ENCODE data around the gene PTPRD.
"Not testable (repeated sequence)": the region's sequence is repeated elsewhere in the genome, so short reads cannot be mapped to it uniquely, and the experiment has no call there.

Gene PTPRD

DNA sequence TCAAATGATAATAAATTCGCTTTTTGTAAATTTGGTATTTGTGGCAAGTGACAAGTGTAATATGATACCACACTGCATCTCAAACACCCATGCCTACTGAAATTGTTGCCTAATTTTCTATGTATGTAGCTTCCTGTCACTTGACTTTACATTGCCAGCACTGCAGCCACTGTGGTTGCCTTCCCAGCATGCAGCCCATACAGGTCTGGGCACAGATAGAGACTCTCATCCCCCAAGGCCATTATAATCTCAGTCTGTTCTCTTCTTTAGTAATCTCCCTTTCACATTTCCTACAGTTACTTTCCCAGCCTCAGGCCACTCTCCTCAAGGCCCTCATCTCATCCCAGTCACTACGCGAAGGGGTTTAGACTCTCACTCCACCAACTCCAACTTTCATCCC lies 1200.6 kb downstream of the PTPRD start:
- Mint-ChIP-seq H3K4me1 (ENCODE audit: low read depth) (no peaks in the 10 kb centered on the region), H3K27ac (no peak overlapping the region), H3K4me3 (no peak overlapping the region), H3K9me3 (ENCODE audit: low read depth) (peaks cover 7% of the 10 kb centered on the region), H3K27me3 (no peaks in the 10 kb centered on the region), H3K36me3 (no peaks in the 10 kb centered on the region)

DNA sequence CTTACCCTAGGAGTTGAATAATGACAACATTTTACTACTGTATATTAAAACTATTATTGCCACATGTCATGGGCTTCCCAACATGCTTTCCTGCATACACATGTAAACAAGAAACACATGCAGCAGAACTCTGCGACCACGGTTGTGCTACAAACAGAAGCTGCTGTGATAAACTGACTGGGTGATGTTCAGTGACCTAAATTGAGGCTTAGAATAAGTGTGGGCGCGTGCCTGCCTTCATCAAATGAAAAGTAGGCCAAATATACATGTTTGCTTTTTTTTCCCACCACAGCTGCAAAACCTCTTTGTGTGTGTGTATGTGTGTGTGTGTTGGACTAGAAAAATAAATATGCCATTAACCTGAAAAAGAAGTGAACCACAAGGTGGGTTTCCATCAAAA lies 1202.1 kb downstream of the PTPRD start:
- H3K9me3 Mint-ChIP-seq (ENCODE audit: low read depth) = peaks cover 7% of the 10 kb centered on the region
- H3K27ac Mint-ChIP-seq = no peak overlapping the region
- no peak overlapping the region for H3K4me3 Mint-ChIP-seq
- H3K36me3 Mint-ChIP-seq = no peaks in the 10 kb centered on the region
- H3K27me3 Mint-ChIP-seq = no peaks in the 10 kb centered on the region
- no peaks in the 10 kb centered on the region for H3K4me1 Mint-ChIP-seq (ENCODE audit: low read depth)

GRCh38 chr9:9399982-9400381 lies 1212.8 kb downstream of the PTPRD start:
- H3K4me3 Mint-ChIP-seq = no peak overlapping the region
- H3K27ac Mint-ChIP-seq = no peak overlapping the region
- no peaks in the 10 kb centered on the region for H3K4me1 Mint-ChIP-seq (ENCODE audit: low read depth)
- H3K36me3 Mint-ChIP-seq = no peaks in the 10 kb centered on the region
- no peaks in the 10 kb centered on the region for H3K27me3 Mint-ChIP-seq
- peaks cover 18% of the 10 kb centered on the region for H3K9me3 Mint-ChIP-seq (ENCODE audit: low read depth)

- no peaks in the 10 kb centered on the region for H3K4me1 Mint-ChIP-seq (ENCODE audit: low read depth)
These were observed 1216.3 kb downstream of the PTPRD start for GRCh38 chr9:9396518-9396917.

DNA sequence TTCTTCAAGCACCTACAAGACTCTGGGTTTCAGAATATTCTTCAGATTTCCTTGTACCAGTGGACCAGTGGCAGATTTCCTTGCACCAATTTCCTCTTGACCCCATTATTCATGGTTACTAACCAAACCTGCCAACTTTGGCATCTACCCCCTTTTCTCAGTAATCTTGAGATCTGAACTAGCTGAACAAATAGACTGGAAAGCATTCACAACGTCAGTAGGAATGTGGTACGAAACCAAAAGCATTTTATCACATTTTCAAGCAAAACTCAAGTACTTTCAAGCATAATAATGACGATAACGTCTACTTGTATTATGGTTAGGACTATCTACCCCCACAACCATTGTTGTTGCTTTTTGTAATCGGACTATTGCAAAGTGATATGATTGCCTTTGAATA lies 1217.3 kb downstream of the PTPRD start:
- Mint-ChIP-seq H3K27ac (no peak overlapping the region), H3K4me3 (no peak overlapping the region), H3K36me3 (no peaks in the 10 kb centered on the region), H3K27me3 (no peaks in the 10 kb centered on the region), H3K4me1 (ENCODE audit: low read depth) (no peaks in the 10 kb centered on the region), H3K9me3 (ENCODE audit: low read depth) (peaks cover 7% of the 10 kb centered on the region)

More at GRCh38 chr9:9396518-9396917, 1216.3 kb downstream of the PTPRD start:
- Mint-ChIP-seq H3K4me3 (no peak overlapping the region), H3K27me3 (no peaks in the 10 kb centered on the region), H3K9me3 (ENCODE audit: low read depth) (peaks cover 7% of the 10 kb centered on the region), H3K27ac (no peak overlapping the region), H3K36me3 (no peaks in the 10 kb centered on the region)

- H3K9me3 Mint-ChIP-seq (ENCODE audit: low read depth) = peaks cover 9% of the 10 kb centered on the region
- H3K4me1 Mint-ChIP-seq (ENCODE audit: low read depth) = no peaks in the 10 kb centered on the region
- H3K27me3 Mint-ChIP-seq = no peaks in the 10 kb centered on the region
- no peak overlapping the region for H3K27ac Mint-ChIP-seq
- H3K36me3 Mint-ChIP-seq = no peaks in the 10 kb centered on the region
- no peak overlapping the region for H3K4me3 Mint-ChIP-seq
These were observed 1220.0 kb downstream of the PTPRD start for GRCh38 chr9:9392755-9393154.

DNA sequence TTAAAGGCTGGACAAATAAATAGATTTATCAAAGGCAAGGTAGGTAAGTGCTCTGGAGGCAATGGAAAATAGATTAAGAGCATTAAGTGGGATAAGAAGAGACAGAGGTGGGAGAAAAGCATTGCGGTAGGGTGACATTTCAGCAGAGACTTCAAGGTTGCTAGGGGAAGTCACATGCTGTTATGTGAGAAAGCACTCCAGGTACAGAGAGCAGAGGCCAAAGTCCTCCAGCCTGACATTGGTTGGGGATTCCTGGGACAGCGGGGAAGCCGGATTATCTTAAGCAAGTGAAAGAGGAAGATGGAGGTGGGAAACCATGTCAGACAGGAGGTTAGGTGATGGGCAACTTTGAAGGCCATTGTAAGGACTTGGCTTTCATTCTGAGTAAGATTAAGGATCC lies 1222.9 kb downstream of the PTPRD start:
- Mint-ChIP-seq H3K27me3 (no peaks in the 10 kb centered on the region), H3K36me3 (no peaks in the 10 kb centered on the region)

GRCh38 chr9:9387511-9388115 lies 1225.2 kb downstream of the PTPRD start:
- Mint-ChIP-seq H3K9me3 (ENCODE audit: low read depth) (peaks cover 9% of the 10 kb centered on the region), H3K36me3 (no peaks in the 10 kb centered on the region), H3K27me3 (no peaks in the 10 kb centered on the region), H3K4me3 (no peak overlapping the region), H3K27ac (no peak overlapping the region), H3K4me1 (ENCODE audit: low read depth) (no peaks in the 10 kb centered on the region)

More for the DNA sequence above, 1222.9 kb downstream of the PTPRD start:
- Mint-ChIP-seq H3K27ac (no peak overlapping the region), H3K9me3 (ENCODE audit: low read depth) (peaks cover 8% of the 10 kb centered on the region), H3K4me1 (ENCODE audit: low read depth) (no peaks in the 10 kb centered on the region), H3K4me3 (no peak overlapping the region)

- H3K27me3 Mint-ChIP-seq = no peaks in the 10 kb centered on the region
- no peaks in the 10 kb centered on the region for H3K36me3 Mint-ChIP-seq
- H3K27ac Mint-ChIP-seq = no peak overlapping the region
- no peaks in the 10 kb centered on the region for H3K4me1 Mint-ChIP-seq (ENCODE audit: low read depth)
- H3K4me3 Mint-ChIP-seq = no peak overlapping the region
- H3K9me3 Mint-ChIP-seq (ENCODE audit: low read depth) = no peaks in the 10 kb centered on the region
These were observed 1250.5 kb downstream of the PTPRD start for GRCh38 chr9:9362332-9362731.

DNA sequence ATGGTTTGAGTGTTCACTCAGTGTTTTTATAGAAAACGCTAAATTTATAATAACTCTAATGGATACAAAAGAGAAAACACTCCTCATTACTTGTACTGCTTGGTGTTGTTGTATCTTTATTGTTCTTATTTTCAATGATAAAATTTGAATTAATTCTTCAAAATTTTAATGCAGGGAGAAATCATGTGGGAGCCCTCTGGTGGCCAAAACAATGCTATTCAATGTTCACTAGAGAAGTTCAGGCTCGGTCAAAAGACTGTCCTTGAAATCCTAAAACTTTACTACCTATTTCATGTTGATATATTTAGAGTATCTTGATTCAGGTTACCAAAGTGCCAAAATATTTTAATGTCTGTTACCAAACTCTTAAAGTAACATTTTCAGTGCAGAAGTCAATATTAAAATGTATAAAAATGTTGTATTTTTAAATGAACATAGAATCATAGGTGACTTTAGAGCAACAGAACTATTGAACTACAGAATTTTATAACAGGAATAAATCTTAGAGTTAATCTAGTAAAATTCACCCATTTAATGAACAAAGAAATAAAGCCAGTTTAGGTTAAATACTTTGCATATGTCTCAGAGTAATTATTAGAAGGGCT lies 1259.8 kb downstream of the PTPRD start:
- no peaks in the 10 kb centered on the region for H3K27me3 Mint-ChIP-seq
- H3K4me1 Mint-ChIP-seq (ENCODE audit: low read depth) = no peaks in the 10 kb centered on the region
- H3K27ac Mint-ChIP-seq = no peak overlapping the region
- H3K36me3 Mint-ChIP-seq = no peaks in the 10 kb centered on the region
- no peak overlapping the region for H3K4me3 Mint-ChIP-seq
- H3K9me3 Mint-ChIP-seq (ENCODE audit: low read depth) = no peaks in the 10 kb centered on the region

DNA sequence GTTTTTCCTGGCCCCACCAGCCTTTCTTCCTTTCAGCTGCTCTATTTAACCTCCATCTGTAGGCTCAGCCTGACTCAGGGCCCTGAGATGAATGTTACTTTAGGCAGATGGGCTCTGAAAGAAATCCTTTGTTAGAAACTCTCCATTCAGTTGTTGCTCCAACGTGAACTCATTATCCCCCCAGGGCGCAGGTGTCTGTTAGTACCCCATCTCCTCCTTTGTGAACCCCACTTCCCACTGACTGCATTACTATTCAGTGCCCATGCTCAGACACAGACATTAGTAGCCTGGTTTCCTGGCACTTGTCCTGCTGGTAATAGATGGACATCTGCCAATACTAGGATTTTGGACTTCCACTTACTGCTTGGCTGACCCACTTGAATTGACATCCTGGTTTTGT lies 1271.6 kb downstream of the PTPRD start:
- H3K4me1 Mint-ChIP-seq (ENCODE audit: low read depth) = no peaks in the 10 kb centered on the region
- no peak overlapping the region for H3K4me3 Mint-ChIP-seq
- no peaks in the 10 kb centered on the region for H3K36me3 Mint-ChIP-seq
- no peaks in the 10 kb centered on the region for H3K27me3 Mint-ChIP-seq
- H3K27ac Mint-ChIP-seq = no peak overlapping the region
- H3K9me3 Mint-ChIP-seq (ENCODE audit: low read depth) = peaks cover 7% of the 10 kb centered on the region

GRCh38 chr9:9337129-9337528 lies 1275.7 kb downstream of the PTPRD start:
- Mint-ChIP-seq H3K27me3 (no peaks in the 10 kb centered on the region), H3K4me3 (no peak overlapping the region), H3K4me1 (ENCODE audit: low read depth) (no peaks in the 10 kb centered on the region), H3K27ac (no peak overlapping the region), H3K36me3 (no peaks in the 10 kb centered on the region), H3K9me3 (ENCODE audit: low read depth) (peaks cover 12% of the 10 kb centered on the region)

DNA sequence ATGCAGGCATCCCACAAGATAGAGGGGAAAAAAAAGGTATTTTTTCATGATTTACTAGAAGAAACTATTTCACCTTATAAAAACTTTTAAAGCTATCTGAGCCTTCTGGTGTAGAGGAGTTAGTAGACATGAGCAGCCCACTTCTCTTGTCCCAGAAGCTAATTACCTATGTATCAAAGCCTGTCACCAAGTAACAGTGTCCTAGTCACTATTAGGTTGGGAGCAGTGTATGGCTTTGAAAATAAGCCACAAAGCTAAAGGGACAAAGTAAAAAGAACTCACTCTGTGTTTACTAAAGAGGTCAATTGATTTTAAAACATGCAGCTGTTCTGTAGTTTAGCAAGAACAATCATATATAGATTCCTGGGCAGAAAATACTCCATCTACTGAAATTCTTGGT lies 1286.1 kb downstream of the PTPRD start:
- Mint-ChIP-seq H3K36me3 (no peaks in the 10 kb centered on the region), H3K4me3 (no peak overlapping the region), H3K27me3 (no peaks in the 10 kb centered on the region), H3K27ac (no peak overlapping the region), H3K4me1 (ENCODE audit: low read depth) (no peaks in the 10 kb centered on the region), H3K9me3 (ENCODE audit: low read depth) (peaks cover 6% of the 10 kb centered on the region)

GRCh38 chr9:9319007-9319406 lies 1293.8 kb downstream of the PTPRD start:
- Mint-ChIP-seq H3K4me3 (no peak overlapping the region), H3K36me3 (no peaks in the 10 kb centered on the region)

DNA sequence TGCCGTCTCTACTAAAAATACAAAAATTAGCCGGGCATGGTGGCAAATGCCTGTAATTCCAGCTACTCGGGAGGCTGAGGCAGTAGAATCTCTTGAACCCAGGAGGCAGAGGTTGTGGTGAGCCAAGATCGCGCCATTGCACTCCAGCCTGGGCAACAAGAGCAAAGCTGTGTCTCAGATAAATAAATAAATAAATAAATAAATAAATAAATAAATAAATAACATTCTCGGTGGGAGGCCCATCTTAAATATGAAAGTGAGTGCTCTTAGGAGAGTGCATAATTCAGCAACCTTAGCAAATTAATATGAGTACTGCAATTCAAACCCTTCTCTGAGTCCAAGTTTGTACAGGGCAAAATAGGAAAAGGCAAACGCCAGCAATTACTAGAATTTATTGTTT lies 1302.1 kb downstream of the PTPRD start:
- H3K36me3 Mint-ChIP-seq; H3K4me1 Mint-ChIP-seq (ENCODE audit: low read depth); H3K27ac Mint-ChIP-seq; H3K27me3 Mint-ChIP-seq; H3K4me3 Mint-ChIP-seq; H3K9me3 Mint-ChIP-seq (ENCODE audit: low read depth): not testable (repeated sequence)

More at GRCh38 chr9:9319007-9319406, 1293.8 kb downstream of the PTPRD start:
- Mint-ChIP-seq H3K27me3 (no peaks in the 10 kb centered on the region), H3K27ac (no peak overlapping the region), H3K4me1 (ENCODE audit: low read depth) (no peaks in the 10 kb centered on the region), H3K9me3 (ENCODE audit: low read depth) (peaks cover 13% of the 10 kb centered on the region)

- no peaks in the 10 kb centered on the region for H3K27me3 Mint-ChIP-seq
- H3K4me1 Mint-ChIP-seq (ENCODE audit: low read depth) = no peaks in the 10 kb centered on the region
- H3K9me3 Mint-ChIP-seq (ENCODE audit: low read depth) = peaks cover 3% of the 10 kb centered on the region
- H3K4me3 Mint-ChIP-seq = no peak overlapping the region
- H3K27ac Mint-ChIP-seq = no peak overlapping the region
- H3K36me3 Mint-ChIP-seq = no peaks in the 10 kb centered on the region
These were observed 1307.2 kb downstream of the PTPRD start for GRCh38 chr9:9305600-9305999.

All from activated naive CD8-positive, alpha-beta T cell (primary cell).